ENCODE results near the gene UBE2J2.
A peak's percentile ranks its signal among the peaks of the same experiment; 100 is the strongest.

The UBE2J2 gene

DNA sequence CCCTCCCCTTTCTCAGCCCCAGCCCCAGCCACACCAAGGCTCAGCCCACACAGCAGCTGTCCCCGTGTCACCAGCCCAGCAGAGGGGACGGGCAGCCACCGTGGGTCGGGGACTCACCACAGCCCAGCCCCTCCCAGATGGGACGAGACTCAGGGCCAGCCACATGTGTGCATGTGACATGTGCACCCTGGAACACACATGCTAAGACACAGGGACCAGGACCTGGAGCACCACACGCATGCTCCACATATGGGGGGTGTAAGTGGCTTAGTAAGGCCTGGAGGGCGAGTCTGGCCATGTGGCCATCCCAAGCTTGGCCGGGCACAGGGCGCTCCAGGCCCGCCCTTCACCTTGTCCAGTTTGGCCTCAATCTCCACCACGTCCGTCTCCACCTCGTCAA lies 30.1 kb upstream of the UBE2J2 start:
- no peak for DNase-seq
- peak overlapping the region; percentile 90 for H3K4me3 ChIP-seq (ENCODE audit: low read depth, low read length)
- H3K4me1 ChIP-seq, result peaks cover 17% of the 10 kb centered on the region
- TF ChIP-seq, protein P1, sequence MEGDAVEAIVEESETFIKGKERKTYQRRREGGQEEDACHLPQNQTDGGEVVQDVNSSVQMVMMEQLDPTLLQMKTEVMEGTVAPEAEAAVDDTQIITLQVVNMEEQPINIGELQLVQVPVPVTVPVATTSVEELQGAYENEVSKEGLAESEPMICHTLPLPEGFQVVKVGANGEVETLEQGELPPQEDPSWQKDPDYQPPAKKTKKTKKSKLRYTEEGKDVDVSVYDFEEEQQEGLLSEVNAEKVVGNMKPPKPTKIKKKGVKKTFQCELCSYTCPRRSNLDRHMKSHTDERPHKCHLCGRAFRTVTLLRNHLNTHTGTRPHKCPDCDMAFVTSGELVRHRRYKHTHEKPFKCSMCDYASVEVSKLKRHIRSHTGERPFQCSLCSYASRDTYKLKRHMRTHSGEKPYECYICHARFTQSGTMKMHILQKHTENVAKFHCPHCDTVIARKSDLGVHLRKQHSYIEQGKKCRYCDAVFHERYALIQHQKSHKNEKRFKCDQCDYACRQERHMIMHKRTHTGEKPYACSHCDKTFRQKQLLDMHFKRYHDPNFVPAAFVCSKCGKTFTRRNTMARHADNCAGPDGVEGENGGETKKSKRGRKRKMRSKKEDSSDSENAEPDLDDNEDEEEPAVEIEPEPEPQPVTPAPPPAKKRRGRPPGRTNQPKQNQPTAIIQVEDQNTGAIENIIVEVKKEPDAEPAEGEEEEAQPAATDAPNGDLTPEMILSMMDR (IDR thresholded peaks at IDR 0.05; ENCODE audit: low read depth, low read length), result no peak
- peaks cover 27% of the 10 kb centered on the region for H3K36me3 ChIP-seq
- H3K9me3 ChIP-seq, result no peaks in the 10 kb centered on the region
- H3K27me3 ChIP-seq, result no peaks in the 10 kb centered on the region

DNA sequence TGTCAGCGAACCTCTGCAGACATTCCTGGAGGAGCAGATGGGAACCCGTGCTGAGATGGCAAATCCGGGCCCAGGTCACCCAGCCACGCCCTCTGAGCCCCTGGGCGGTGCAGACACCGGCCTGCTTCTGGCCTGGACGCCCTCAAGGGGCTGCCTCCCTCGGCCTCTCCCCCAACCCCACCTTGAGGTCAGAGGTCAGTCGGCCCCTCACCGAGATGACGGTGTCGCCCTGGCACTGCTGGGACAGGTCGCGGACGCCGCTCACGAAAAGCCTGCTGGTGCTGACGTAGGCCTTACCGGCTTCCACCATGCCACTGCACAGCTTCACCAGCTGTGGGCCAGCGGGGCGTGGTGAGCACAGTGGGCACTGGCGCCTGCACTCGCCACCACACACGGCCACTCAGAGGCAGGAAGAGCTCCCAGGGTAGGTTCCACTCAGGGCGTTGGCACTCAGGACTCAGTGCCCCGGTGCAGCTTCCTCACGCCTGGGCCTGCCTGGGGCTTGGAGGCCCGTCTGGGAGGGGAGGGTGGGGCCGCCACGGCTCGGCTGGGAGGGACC lies 29.4 kb upstream of the UBE2J2 start:
- TF ChIP-seq, protein P1 (IDR thresholded peaks at IDR 0.05; ENCODE audit: low read depth, low read length), result no peak
- peaks cover 31% of the 10 kb centered on the region for H3K36me3 ChIP-seq
- H3K27me3 ChIP-seq, result no peaks in the 10 kb centered on the region
- no peak overlapping the region for H3K4me3 ChIP-seq (ENCODE audit: low read depth, low read length)
- H3K4me1 ChIP-seq, result peaks cover 20% of the 10 kb centered on the region
- no peak for DNase-seq
- no peaks in the 10 kb centered on the region for H3K9me3 ChIP-seq

DNA sequence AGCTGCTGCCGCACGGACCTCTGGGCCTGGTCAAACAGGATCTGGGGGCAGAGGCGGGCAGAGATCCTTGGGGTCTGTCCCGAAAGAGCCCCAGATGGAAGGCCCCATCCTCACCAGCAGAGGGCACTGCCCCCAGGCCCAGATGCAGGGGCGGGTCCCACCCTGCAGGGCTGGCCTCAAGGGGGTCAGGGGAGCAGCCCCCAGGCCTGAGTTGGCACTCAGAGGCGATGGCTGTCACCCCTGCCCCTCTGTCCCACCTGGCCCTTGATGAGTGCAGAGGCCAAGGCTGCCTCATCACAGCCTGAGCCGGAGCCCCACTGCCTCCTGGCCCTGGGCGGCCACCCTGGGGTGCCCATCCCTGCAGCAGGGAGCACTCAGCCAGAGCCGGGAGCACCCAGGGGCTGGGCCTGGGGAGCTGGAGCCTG lies 28.4 kb upstream of the UBE2J2 start:
- TF ChIP-seq, protein P1 (IDR thresholded peaks at IDR 0.05; ENCODE audit: low read depth, low read length), result peak; percentile 49
- peaks cover 20% of the 10 kb centered on the region for H3K4me1 ChIP-seq
- no peak overlapping the region for H3K4me3 ChIP-seq (ENCODE audit: low read depth, low read length)
- no peaks in the 10 kb centered on the region for H3K9me3 ChIP-seq
- no peaks in the 10 kb centered on the region for H3K27me3 ChIP-seq
- H3K36me3 ChIP-seq, result peaks cover 36% of the 10 kb centered on the region
- DNase-seq, result no peak

DNA sequence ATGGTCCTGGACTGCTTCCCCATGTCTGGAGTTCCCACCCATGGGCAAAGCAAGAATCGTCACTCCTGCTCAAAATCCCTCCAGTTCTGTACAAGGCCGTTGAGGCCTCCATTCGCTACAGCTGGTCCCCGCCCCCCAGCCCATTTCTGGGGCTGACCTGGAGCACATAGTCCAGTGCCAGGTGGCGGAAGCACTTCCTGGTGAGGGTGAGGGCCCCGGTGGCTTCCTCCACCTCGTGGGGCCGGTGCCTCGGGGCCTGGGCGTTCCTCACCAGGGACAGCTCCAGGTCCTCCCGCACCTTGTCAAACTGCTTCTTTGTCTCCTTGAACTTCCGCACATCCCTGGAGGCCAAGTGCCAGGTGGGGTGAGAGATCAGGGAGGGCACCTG lies 26.7 kb upstream of the UBE2J2 start:
- no peaks in the 10 kb centered on the region for H3K27me3 ChIP-seq
- TF ChIP-seq, protein P1 (IDR thresholded peaks at IDR 0.05; ENCODE audit: low read depth, low read length), result no peak
- peaks cover 49% of the 10 kb centered on the region for H3K36me3 ChIP-seq
- no peaks in the 10 kb centered on the region for H3K9me3 ChIP-seq
- peaks cover 20% of the 10 kb centered on the region for H3K4me1 ChIP-seq
- no peak for DNase-seq
- no peak overlapping the region for H3K4me3 ChIP-seq (ENCODE audit: low read depth, low read length)

DNA sequence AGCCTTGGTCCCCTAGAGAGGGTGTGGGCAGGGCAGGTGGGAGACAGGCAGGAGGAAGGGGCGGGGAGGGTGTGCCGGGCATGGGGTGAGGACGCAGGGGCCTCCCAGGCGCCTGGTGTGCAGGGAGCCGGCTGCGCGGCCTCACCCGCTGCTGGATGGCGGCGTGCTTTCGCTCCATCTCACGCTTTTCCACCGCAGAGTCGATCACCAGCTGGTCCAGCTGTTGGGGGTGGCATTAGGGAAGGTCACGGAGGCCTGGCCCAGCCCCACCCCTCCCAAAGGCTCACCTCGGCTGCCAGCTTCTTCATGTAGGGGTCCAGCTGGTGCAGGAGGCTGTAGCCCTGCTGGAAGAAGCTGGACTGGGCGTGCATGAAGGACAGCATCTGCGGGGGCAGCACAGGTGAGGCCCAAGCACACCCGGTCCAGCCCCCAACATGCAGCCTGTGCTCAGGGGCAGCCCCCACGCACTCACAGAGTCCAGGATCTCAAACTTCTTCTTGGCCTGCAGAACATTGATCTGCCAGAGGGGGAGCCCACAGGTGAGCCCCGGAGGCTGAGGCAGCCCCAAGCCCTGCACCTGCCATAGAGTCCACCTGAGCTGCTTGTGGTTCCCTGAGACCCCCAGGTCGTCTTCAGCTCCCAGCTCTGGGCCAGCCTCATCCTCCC lies 26.2 kb upstream of the UBE2J2 start:
- no peak overlapping the region for H3K4me3 ChIP-seq (ENCODE audit: low read depth, low read length)
- peaks cover 20% of the 10 kb centered on the region for H3K4me1 ChIP-seq
- no peaks in the 10 kb centered on the region for H3K27me3 ChIP-seq
- no peaks in the 10 kb centered on the region for H3K9me3 ChIP-seq
- no peak for DNase-seq
- H3K36me3 ChIP-seq, result peaks cover 54% of the 10 kb centered on the region
- TF ChIP-seq, protein P1 (IDR thresholded peaks at IDR 0.05; ENCODE audit: low read depth, low read length), result peak; percentile 42

Measured in BE2C (cell line).